RWPE1 (cell line): ENCODE data around the gene ABHD16A.
A peak's percentile ranks its signal among the peaks of the same experiment; 100 is the strongest.
"Not testable (repeated sequence)": the region's sequence is repeated elsewhere in the genome, so short reads cannot be mapped to it uniquely, and the experiment has no call there.

Experiments
- CTCF ChIA-PET: fragments of 350-600 bp; sonication (Branson Sonifier 250); formaldehyde crosslinking; extraction: SDS; loops from one replicate; lab custom pipeline; 2021; lab: Yijun Ruan, JAX
- POLR2A ChIA-PET: fragments of 400-600 bp; formaldehyde crosslinking; extraction: SDS; loops from one replicate; lab custom pipeline; 2020; ENCODE audit warnings: antibody characterized with exemption; ENCODE audit not compliant: low non-redundant PET; lab: Yijun Ruan, JAX
- DNase-seq: peaks from one replicate; pipeline ENCODE4 v3.0.0; 2012; ENCODE audit warnings: low spot score
- H3K27ac ChIP-seq: fragments of 450-650 bp; 2 replicates; pipeline ENCODE4 v1.5.1; 2017
- CTCF ChIP-seq: fragments of 450-650 bp; conservative IDR thresholded peaks from 2 replicates; pipeline ENCODE4 v1.5.1; 2017; ENCODE audit warnings: low read depth, mild to moderate bottlenecking

ABHD16A gene

GRCh38 chr6:31710523-31711219 is 7.5 kb upstream of the ABHD16A start:
- ChIA-PET CTCF (interaction anchor here (0.5 to 1.7 kb wide), 2 partner anchors 19 to 146 kb away, joined by 5 to 6 read pairs; no protein-coding TSS in a partner anchor), POLR2A (interaction anchor here (0.5 to 1.1 kb wide), 2 partner anchors 19 to 24 kb away, joined by 3 to 7 read pairs; partner anchors contain the start of gene DDAH2)
- peak overlapping the region; percentile 84 for H3K27ac ChIP-seq
- no peak for DNase-seq
- TF ChIP-seq CTCF = no peak

DNA sequence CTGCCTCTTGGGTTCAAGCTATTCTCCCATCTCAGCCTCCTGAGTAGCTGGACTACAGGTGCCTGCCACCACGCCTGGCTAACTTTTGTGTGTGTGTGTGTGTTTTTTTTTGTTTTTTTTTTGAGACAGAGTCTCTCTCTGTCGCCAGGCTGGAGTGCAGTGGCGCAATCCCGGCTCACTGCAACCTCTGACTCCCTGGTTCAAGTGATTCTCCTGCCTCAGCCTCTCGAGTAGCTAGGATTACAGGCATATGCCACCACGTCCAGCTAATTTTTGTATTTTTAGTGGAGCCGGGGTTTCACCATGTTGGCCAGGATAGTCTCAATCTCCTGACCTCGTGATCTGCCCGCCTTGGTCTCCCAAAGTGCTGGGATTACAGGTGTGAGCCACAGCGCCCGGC is 6.0 kb upstream of the ABHD16A start:
- POLR2A ChIA-PET, DNase-seq: not testable (repeated sequence)
- CTCF ChIA-PET = interaction anchor here (0.9 kb wide), 1 partner anchor 19 kb away, joined by 4 read pairs; no protein-coding TSS in a partner anchor
- H3K27ac ChIP-seq = 0 out of 2 replicates have a peak overlapping the region, but pooled peaks have one; percentile 84

GRCh38 chr6:31708224-31708623 is 5.1 kb upstream of the ABHD16A start:
- ChIA-PET CTCF (no interaction called here), POLR2A (no interaction called here)
- DNase-seq = no peak
- no peak overlapping the region for H3K27ac ChIP-seq
- no peak for TF ChIP-seq CTCF

- no peak for DNase-seq
- CTCF ChIA-PET = no interaction called here
- no peak for TF ChIP-seq CTCF
- POLR2A ChIA-PET = interaction anchor here (0.6 kb wide), 1 partner anchor 127 kb away, joined by 4 read pairs; no protein-coding TSS in a partner anchor
- H3K27ac ChIP-seq = no peak overlapping the region
Observed at GRCh38 chr6:31707701-31708100, 4.6 kb upstream of the ABHD16A start.

DNA sequence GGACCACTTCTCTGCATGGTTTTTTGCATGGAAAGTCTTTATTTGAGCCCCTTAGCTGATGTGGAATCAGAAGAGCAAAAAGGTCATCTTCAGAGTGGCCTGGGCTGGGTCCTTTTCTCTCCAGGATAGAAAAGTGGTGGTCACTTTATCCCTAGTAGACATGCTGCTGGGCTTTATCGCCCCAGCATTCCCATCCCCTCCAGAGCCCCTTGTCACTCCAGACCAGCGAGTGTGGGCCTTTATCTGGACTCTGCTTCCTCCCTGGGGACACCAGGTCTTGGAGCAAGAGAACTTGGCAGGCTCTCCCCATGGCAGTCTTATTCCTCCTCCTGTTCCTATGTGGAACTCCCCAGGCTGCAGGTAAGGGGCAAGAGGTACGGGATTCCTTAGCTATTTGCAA is 3.5 kb upstream of the ABHD16A start, which contains the start of gene LY6G6F:
Gene LY6G6F, plus strand, starts transcription at position 268 of the 400 bp plus-strand sequence. Its CDS starts 41 bp downstream, at position 309.
- CTCF ChIA-PET = interaction anchor here (1.0 kb wide), 1 partner anchor 23 kb away, joined by 3 read pairs; no protein-coding TSS in a partner anchor

DNA sequence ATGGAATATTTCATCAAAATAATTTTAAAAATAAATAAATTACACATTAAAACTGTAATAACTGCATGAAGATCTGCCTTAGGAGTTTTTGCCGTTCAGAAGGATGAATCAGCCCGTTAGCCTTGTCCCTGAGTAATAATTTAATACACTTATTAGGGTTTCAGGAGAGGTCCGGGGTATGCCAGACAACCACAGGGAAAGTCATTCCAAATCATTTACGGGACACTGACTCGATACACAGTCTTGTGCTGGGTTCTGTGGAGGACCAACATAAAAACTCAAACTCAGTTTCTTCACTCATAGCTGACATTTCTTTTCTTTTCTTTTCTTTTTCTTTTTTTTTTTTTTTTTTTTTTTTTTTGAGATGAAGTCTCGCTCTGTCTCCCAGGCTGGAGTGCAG is 2.8 kb upstream of the ABHD16A start:
- DNase-seq = no peak
- ChIA-PET CTCF (interaction anchor here (1.0 kb wide), 1 partner anchor 24 kb away, joined by 3 read pairs; no protein-coding TSS in a partner anchor), POLR2A (no interaction called here)
- no peak for TF ChIP-seq CTCF
- no peak overlapping the region for H3K27ac ChIP-seq

More for the DNA sequence above, 3.5 kb upstream of the ABHD16A start, which contains the start of gene LY6G6F:
- POLR2A ChIA-PET = no interaction called here
- DNase-seq = no peak
- no peak within 1 kb of the TSS for H3K27ac ChIP-seq
- TF ChIP-seq CTCF = no peak

- no peak for TF ChIP-seq CTCF
- ChIA-PET CTCF (interaction anchor here (0.7 to 1.4 kb wide), 2 partner anchors 10 to 105 kb away, joined by 4 read pairs; no protein-coding TSS in a partner anchor), POLR2A (interaction anchor here (0.6 kb wide), 1 partner anchor 128 kb away, joined by 4 read pairs; no protein-coding TSS in a partner anchor)
- no peak for DNase-seq
- peak overlapping the region; percentile 93 for H3K27ac ChIP-seq
Observed at GRCh38 chr6:31702405-31702818, 712 bp downstream of the ABHD16A start.
